Measurements from ENCODE around the gene PATJ. TPM values are rescaled to one million over a fixed set of nuclear protein-coding genes. Genes with fewer than 3 reads are reported as not detected.
"Not testable (repeated sequence)": the region's sequence is repeated elsewhere in the genome, so short reads cannot be mapped to it uniquely, and the experiment has no call there.

Gene PATJ
- total RNA-seq, 2 donors from 2014 or later = 37.9 to 72.1 TPM

- no peaks in the 10 kb centered on the region for H3K27me3 ChIP-seq
- TF ChIP-seq, protein P1, sequence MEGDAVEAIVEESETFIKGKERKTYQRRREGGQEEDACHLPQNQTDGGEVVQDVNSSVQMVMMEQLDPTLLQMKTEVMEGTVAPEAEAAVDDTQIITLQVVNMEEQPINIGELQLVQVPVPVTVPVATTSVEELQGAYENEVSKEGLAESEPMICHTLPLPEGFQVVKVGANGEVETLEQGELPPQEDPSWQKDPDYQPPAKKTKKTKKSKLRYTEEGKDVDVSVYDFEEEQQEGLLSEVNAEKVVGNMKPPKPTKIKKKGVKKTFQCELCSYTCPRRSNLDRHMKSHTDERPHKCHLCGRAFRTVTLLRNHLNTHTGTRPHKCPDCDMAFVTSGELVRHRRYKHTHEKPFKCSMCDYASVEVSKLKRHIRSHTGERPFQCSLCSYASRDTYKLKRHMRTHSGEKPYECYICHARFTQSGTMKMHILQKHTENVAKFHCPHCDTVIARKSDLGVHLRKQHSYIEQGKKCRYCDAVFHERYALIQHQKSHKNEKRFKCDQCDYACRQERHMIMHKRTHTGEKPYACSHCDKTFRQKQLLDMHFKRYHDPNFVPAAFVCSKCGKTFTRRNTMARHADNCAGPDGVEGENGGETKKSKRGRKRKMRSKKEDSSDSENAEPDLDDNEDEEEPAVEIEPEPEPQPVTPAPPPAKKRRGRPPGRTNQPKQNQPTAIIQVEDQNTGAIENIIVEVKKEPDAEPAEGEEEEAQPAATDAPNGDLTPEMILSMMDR (IDR thresholded peaks at IDR 0.05) = no peak
- no peaks in the 10 kb centered on the region for H3K36me3 ChIP-seq
- no peak overlapping the region for H3K27ac ChIP-seq
- DNase-seq (ENCODE audit: low spot score) = no peak
- no peaks in the 10 kb centered on the region for H3K9me3 ChIP-seq
- no peak overlapping the region for H3K4me3 ChIP-seq
- no peaks in the 10 kb centered on the region for H3K4me1 ChIP-seq
These were observed 214.5 kb downstream of the PATJ start for GRCh38 chr1:61956784-61957183.

DNA sequence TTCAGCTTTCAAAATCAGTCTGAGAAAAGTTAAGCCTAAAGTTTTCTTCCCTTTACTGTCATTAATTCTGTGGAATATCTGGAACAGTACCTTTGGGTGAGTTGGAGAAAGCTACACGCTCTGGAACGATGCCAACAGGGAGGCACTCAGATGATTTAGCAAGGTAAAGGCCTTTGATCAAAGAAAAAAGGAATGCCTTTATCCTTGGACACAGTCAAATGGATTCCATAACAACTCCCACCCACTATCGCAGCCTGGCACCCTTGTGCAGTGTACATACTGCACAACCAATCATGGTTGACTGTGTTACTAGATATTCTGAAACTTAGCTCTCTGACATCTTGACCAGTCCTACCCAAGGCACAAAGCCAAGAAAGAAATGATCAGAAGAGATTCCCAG lies 218.7 kb downstream of the PATJ start:
- no peaks in the 10 kb centered on the region for H3K9me3 ChIP-seq
- DNase-seq (ENCODE audit: low spot score) = no peak
- TF ChIP-seq, protein P1 (IDR thresholded peaks at IDR 0.05) = no peak
- no peaks in the 10 kb centered on the region for H3K27me3 ChIP-seq
- no peak overlapping the region for H3K27ac ChIP-seq
- no peaks in the 10 kb centered on the region for H3K4me1 ChIP-seq
- no peaks in the 10 kb centered on the region for H3K36me3 ChIP-seq
- no peak overlapping the region for H3K4me3 ChIP-seq

- no peak overlapping the region for H3K4me3 ChIP-seq
- TF ChIP-seq, protein P1 (IDR thresholded peaks at IDR 0.05) = no peak
- DNase-seq (ENCODE audit: low spot score) = no peak
- no peak overlapping the region for H3K27ac ChIP-seq
- H3K36me3 ChIP-seq = no peaks in the 10 kb centered on the region
- no peaks in the 10 kb centered on the region for H3K9me3 ChIP-seq
- H3K4me1 ChIP-seq = peaks cover 0 to 4% of the 10 kb centered on the region in 2 donors
- no peaks in the 10 kb centered on the region for H3K27me3 ChIP-seq
These were observed 220.4 kb downstream of the PATJ start for GRCh38 chr1:61962631-61963030.

DNA sequence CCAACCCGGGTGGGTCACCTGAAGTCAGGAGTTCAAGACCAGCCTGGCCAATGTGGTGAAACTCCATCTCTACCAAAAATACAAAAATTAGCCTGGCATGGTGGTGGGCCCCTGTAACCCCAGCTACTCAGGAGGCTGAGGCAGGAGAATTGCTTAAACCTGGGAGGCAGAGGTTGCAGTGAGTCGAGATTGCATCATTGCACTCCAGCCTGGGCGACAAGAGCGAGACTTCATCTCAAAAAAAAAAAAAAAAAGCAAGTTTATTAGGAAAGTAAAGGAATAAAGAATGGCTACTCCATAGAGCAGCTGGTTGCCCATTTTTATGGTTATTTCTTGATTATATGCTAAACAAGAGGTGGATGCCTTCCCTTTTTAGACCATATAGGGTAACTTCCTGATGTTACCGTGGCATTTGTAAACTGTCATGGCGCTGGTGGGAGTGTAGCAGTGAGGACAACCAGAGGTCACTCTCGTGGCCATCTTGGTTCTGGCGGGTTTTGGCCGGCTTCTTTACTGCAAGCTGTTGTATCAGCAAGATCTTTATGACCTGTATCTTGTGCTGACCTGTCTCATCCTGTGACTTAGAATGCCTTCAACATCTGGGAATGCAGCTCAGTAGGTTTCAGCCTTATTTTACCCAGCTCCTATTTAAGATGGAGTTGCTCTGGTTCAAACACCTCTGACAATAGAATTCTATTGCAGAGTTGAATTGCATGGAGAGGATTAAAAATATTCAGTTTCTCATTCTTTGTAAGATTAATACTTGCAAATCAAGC lies 224.4 kb downstream of the PATJ start:
- not testable (repeated sequence) for H3K9me3 ChIP-seq, H3K27ac ChIP-seq

GRCh38 chr1:61967750-61968149 lies 225.5 kb downstream of the PATJ start:
- H3K27me3 ChIP-seq = no peaks in the 10 kb centered on the region
- H3K36me3 ChIP-seq = no peaks in the 10 kb centered on the region
- H3K4me1 ChIP-seq = peaks cover 0 to 10% of the 10 kb centered on the region in 2 donors
- TF ChIP-seq, protein P1 (IDR thresholded peaks at IDR 0.05) = no peak
- H3K27ac ChIP-seq = peak overlapping the region in 1 of 2 donors; percentile 48
- H3K4me3 ChIP-seq = no peak overlapping the region
- no peaks in the 10 kb centered on the region for H3K9me3 ChIP-seq
- no peak for DNase-seq (ENCODE audit: low spot score)

More for the DNA sequence above, 224.4 kb downstream of the PATJ start:
- not testable (repeated sequence) for H3K36me3 ChIP-seq; H3K27me3 ChIP-seq; H3K4me3 ChIP-seq; H3K4me1 ChIP-seq; DNase-seq (ENCODE audit: low spot score)

GRCh38 chr1:61968869-61969268 lies 226.6 kb downstream of the PATJ start:
- TF ChIP-seq, protein P1 (IDR thresholded peaks at IDR 0.05) = no peak
- H3K36me3 ChIP-seq = no peaks in the 10 kb centered on the region
- no peak overlapping the region for H3K27ac ChIP-seq
- no peaks in the 10 kb centered on the region for H3K9me3 ChIP-seq
- peaks cover 0 to 12% of the 10 kb centered on the region in 2 donors for H3K4me1 ChIP-seq
- DNase-seq (ENCODE audit: low spot score) = no peak
- H3K4me3 ChIP-seq = no peak overlapping the region
- no peaks in the 10 kb centered on the region for H3K27me3 ChIP-seq
